ENCODE measurements around the gene PDXK. TPM values are rescaled to one million over a fixed set of nuclear protein-coding genes. Genes with fewer than 3 reads are reported as not detected.

Gene PDXK
- total and polyA plus RNA-seq, 2 donors (not counting 3 experiments of a cell fraction or from before 2014, with no cell fraction given) = 44.2 to 59.1 TPM

GRCh38 chr21:43770066-43770655 lies 51.2 kb downstream of the PDXK start:
- Histone ChIP-seq H3K4me1 (ENCODE audit: control insufficient read depth, extremely low read depth, insufficient read depth, low read length) (peaks cover 12% of the 10 kb centered on the region), H3K9me3 (replicated peaks; ENCODE audit: control insufficient read depth, insufficient read depth, low read length) (no peaks in the 10 kb centered on the region), H3K4me2 (ENCODE audit: insufficient read depth, low read length) (no peak overlapping the region), H3K36me3 (ENCODE audit: control insufficient read depth in 2 of 2, extremely low read depth in 1 of 2, insufficient read depth in 2 of 2, low read length in 2 of 2) (peaks cover 3 to 10% of the 10 kb centered on the region in 2 experiments), H3K27ac (ENCODE audit: insufficient read depth, low read depth, low read length) (no peak overlapping the region), H3K9me1 (replicated peaks; ENCODE audit: control insufficient read depth, extremely low read depth, insufficient read depth, low read length) (no peaks in the 10 kb centered on the region), H3K79me2 (ENCODE audit: control insufficient read depth, insufficient read depth, low read length) (peaks cover 9% of the 10 kb centered on the region), H3K4me3 (replicated peaks in 1 of 3; ENCODE audit: insufficient read depth in 1 of 3, low read depth in 1 of 3, low read length in 3 of 3) (no peak overlapping the region), H3K27me3 (ENCODE audit: control insufficient read depth in 2 of 2, insufficient read depth in 2 of 2, low read length in 2 of 2) (no peaks in the 10 kb centered on the region), H2AFZ (ENCODE audit: low read depth, low read length) (no peak overlapping the region), H4K20me1 (replicated peaks; ENCODE audit: control insufficient read depth, extremely low read depth, insufficient read depth, low read length) (no peaks in the 10 kb centered on the region), H3K9ac (replicated peaks; ENCODE audit: extremely low read depth, insufficient read depth, low read length) (no peak overlapping the region)
- dilution Hi-C loops (cut with MboI; ENCODE audit: extremely low pct_ligation_motif_present, low sequenced_read_pairs) (no loop called here), intact Hi-C loops (cut with micrococcal nuclease) (loop anchor here (10.0 kb wide), 1 partner anchor 105 kb away; no protein-coding TSS in a partner anchor)
- no TSS peak for BruUV-seq (replicated peaks)
- FAIRE-seq = no peak
- no peak for TF ChIP-seq POLR2A (IDR thresholded peaks at IDR 0.05; ENCODE audit: low read depth, low read length)
- TF ChIP-seq FOS (IDR thresholded peaks at IDR 0.05; ENCODE audit: borderline replicate concordance, insufficient read depth, low read length) = no peak
- no peak for TF ChIP-seq JUN (IDR thresholded peaks at IDR 0.05; ENCODE audit: borderline replicate concordance, insufficient read depth, insufficient read length, low read depth)
- no peak for TF ChIP-seq POLR2AphosphoS5 (IDR thresholded peaks at IDR 0.05; ENCODE audit: insufficient read depth, low read depth, low read length)
- no peak for TF ChIP-seq MAX (IDR thresholded peaks at IDR 0.05; ENCODE audit: insufficient read depth, insufficient read length)
- TF ChIP-seq EZH2 (IDR thresholded peaks at IDR 0.05; ENCODE audit: borderline replicate concordance, low read depth, low read length, severe bottlenecking) = no peak
- TF ChIP-seq MYC (IDR thresholded peaks at IDR 0.05; ENCODE audit: low read depth, low read length) = no peak
- no peak for TF ChIP-seq GATA2 (IDR thresholded peaks at IDR 0.05; ENCODE audit: insufficient read depth, insufficient read length, low read depth, low read length)
- TF ChIP-seq CTCF (IDR thresholded peaks at IDR 0.05; ENCODE audit: extremely low read depth in 1 of 2, insufficient read depth in 1 of 2, low read depth in 1 of 2, low read length in 2 of 2) = no peak
- no peak for DNase-seq (ENCODE audit: low read depth, low spot score)
- ChIA-PET CTCF (interaction anchor here (0.9 kb wide), 1 partner anchor 19 kb away, joined by 3 read pairs; no protein-coding TSS in a partner anchor), POLR2A (no interaction called here)

All from endothelial cell of umbilical vein (primary cell).